Measurements from ENCODE around the gene COL1A1.

DNA sequence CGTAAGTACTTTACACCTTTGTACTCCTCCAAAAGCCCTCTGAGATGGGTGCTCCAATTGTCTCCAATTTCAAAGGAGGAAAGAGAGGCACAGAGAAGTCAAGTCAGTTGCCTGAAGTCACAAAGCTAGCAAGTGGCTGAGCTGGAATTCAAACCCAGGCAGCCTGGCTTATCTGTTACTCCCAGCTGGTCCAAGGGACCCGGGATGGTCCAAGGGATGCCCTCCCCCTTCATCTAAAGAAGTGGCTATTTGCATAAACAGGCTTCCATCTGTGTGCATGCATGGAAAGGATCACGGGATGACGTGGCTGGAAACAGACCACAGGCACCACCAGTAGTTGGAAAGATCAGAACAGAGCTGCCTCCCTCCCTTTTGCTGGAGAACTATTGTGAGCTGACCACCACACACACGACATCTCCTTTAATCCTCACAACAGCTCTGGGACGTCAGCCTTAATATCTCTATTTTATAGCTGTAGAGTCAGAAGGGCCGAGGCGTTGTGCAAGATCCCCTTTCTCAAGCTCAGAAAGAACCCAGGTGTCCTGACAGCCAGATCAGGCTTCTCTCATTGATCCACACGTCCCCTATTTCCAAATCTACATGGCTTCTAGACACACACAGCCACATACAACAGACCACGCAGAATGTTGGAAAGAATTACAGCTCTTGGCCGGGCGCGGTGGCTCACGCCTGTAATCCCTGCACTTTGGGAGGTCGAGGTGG is 10.9 kb upstream of the COL1A1 start:
- no peak for TF ChIP-seq POLR2A (IDR thresholded peaks at IDR 0.05)
- TF ChIP-seq, protein P1, sequence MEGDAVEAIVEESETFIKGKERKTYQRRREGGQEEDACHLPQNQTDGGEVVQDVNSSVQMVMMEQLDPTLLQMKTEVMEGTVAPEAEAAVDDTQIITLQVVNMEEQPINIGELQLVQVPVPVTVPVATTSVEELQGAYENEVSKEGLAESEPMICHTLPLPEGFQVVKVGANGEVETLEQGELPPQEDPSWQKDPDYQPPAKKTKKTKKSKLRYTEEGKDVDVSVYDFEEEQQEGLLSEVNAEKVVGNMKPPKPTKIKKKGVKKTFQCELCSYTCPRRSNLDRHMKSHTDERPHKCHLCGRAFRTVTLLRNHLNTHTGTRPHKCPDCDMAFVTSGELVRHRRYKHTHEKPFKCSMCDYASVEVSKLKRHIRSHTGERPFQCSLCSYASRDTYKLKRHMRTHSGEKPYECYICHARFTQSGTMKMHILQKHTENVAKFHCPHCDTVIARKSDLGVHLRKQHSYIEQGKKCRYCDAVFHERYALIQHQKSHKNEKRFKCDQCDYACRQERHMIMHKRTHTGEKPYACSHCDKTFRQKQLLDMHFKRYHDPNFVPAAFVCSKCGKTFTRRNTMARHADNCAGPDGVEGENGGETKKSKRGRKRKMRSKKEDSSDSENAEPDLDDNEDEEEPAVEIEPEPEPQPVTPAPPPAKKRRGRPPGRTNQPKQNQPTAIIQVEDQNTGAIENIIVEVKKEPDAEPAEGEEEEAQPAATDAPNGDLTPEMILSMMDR (IDR thresholded peaks at IDR 0.05): no peak

Measured in testis (tissue), 2 donors.